Measurements from ENCODE around the gene GPD2.
"Not testable (repeated sequence)": the region's sequence is repeated elsewhere in the genome, so short reads cannot be mapped to it uniquely, and the experiment has no call there.

The GPD2 gene

DNA sequence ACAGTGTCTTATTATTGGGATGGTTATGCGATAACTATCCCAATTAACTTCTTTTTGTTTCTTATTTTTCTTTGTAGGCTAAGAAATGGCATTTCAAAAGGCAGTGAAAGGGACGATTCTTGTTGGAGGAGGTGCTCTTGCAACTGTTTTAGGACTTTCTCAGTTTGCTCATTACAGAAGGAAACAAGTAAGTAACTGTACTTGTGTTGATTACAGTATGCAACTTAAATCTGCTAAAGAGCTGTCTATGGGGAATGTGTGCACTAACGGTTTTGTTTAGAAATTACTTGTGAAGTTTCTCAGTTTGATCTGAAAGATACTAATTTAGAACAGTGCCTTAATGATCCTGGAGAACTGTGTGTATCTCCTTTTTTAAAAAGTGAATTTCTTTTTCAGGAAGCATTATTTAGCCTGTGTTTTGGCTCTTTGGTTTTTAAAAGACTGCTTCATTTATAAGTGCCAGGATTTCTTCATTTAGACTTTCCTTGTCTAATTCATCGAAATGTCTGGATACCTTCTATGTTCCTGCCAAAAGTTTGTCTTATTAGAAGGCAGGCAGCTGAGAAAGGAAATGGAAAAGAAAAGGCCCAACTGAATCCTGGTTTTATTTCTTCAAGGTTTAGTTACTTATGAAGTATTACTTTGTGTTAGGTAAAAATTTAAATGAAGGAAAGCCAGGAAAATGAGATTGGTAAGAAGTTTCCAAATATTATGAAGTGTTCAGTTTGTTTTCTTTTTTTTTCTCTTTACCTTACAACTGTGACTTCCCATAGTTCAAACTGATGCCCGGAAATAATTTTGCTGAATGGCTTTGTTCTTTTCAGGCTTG, 40.1 kb downstream of the GPD2 start:
- no peak for DNase-seq

- DNase-seq = no peak
These were observed 40.6 kb downstream of the GPD2 start for GRCh38 chr2:156476850-156477206.

GRCh38 chr2:156480376-156480775, 44.2 kb downstream of the GPD2 start:
- DNase-seq = no peak

DNA sequence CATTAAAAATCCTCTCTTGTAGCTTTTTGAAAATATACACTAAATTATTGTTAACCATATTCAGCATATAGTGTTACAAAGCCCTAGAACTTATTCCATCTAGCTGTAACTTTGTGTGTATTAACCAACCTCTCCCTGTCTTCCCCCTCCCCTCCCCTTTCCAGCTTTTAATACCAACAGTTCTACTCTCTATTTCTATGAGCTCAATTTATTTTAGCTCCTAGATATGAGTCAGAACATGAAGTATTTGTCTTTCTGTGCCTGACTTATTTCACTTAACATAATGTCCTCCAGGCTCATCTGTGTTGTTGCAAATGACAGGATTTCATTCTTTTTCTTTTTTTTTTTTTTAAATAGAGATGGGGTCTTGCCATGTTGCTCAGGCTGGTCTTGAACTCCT, 45.1 kb downstream of the GPD2 start:
- DNase-seq = no peak

DNA sequence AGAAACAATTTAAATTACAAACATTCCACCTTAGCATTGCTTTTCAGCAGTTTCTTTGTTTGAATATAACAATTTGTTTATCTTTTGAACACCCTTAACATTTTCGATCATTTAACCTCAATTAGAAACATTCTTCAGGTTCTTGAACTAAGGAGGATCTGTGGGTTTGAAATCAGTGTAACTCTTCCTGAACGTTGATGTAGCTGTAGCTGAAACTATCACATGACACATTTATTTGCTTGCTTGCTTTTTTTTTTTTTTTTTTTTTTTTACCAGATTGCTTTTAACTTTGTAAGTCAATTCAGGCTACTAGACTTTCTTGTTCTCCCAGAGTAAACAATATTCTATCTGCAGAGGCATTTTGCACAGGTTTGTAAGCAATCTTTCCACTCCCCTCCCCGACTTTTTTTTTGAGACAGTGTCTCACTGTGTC, 47.6 kb downstream of the GPD2 start:
- no peak for DNase-seq

GRCh38 chr2:156486147-156486546, 50.0 kb downstream of the GPD2 start:
- DNase-seq = peak in 1 of 2 experiments; percentile 8

DNA sequence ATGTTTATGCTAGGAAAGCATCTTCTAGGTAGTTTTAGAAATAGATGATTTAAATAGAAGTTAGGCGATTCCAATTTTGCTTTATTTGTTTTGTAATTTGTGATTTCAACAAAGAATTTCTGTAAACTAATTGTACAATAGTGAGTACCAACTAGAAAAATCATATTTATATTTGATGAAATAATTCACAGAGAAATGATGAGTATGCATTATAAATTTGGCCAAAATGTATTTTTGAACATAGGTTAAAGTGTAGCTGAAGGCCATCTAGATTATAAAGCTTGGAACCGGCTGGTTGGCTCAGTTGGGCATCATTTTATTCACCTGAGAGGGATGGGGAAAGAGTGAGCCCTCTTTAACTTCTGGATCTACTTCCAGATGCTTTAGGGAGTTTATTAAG, 50.4 kb downstream of the GPD2 start:
- DNase-seq = no peak

- no peak for DNase-seq
These were observed 53.0 kb downstream of the GPD2 start for GRCh38 chr2:156489195-156489594.

- no peak for DNase-seq
These were observed 53.7 kb downstream of the GPD2 start for GRCh38 chr2:156489750-156490465.

DNA sequence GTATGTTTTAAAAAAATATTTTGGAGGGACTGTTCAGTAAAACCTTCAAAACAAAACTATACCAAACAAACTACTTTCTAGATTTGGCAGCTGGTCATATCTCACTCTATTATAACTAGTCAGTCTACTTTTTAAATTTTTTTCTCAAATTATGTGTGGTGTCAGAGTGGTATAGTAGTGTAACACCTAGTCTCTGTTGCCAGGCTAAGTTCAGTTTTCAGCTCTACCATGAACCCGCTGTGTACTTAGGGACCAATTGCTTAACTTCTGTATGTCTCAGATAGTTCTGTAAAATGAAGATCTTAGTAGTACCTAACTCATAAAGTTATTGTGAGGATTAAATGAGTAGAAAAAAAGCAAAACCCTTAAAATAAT, 54.3 kb downstream of the GPD2 start:
- DNase-seq = no peak

DNA sequence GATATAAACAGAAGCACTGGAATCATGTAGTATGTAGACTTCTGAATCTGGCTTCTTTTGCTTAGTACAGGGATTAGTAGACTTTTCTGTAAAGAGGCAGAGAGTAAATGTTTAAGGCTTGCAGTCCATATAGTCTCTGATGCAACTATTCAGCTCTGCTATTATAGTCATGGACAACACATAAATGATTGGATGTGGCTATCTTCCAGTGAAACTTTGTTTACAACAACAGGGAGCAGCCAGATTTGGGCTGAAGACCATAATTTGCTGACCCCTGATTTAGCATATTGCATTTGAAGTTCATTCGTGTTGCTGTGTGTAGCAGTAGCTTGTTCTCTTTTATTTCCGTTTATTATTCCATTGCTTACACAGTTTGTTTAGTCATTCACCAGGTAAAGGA, 55.0 kb downstream of the GPD2 start:
- no peak for DNase-seq

- DNase-seq = no peak
These were observed 56.8 kb downstream of the GPD2 start for GRCh38 chr2:156492979-156493378.

DNA sequence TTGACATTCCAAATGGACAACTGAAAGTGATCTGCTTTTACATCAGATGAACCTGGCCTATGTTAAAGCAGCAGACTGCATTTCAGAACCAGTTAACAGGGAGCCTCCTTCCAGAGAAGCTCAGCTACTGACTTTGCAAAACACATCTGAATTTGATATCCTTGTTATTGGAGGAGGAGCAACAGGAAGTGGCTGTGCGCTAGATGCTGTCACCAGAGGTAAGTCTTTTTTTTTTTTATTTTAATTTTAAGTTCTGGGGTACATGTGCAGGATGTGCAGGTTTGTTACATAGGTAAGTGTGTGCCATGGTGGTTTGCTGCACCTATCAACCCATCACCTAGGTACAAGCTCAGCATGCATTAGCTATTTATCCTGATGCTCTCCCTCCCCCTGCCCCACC, 59.8 kb downstream of the GPD2 start:
- not testable (repeated sequence) for DNase-seq

GRCh38 chr2:156505696-156506095, 69.5 kb downstream of the GPD2 start:
- no peak for DNase-seq

DNA sequence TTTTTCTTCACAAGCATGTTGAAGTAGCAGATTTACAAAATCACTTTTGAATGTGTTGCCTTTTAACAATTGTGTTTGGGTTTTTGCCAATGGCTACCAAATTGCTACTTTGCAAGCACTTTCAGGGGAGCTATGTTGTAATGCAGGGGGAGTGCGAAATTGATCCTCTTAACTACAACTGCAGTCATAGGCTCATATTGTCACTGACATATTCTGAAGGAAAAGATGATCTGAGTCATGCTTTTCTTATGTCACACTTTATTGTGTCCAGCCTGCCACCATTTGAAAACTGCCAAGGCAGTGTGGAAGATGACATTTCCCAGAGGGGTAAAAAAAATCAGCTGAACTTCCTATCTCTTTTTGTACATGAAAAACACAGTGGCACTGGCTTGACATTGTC, 74.9 kb downstream of the GPD2 start:
- no peak for DNase-seq

- no peak for DNase-seq
These were observed 75.6 kb downstream of the GPD2 start for GRCh38 chr2:156511803-156512202.

DNA sequence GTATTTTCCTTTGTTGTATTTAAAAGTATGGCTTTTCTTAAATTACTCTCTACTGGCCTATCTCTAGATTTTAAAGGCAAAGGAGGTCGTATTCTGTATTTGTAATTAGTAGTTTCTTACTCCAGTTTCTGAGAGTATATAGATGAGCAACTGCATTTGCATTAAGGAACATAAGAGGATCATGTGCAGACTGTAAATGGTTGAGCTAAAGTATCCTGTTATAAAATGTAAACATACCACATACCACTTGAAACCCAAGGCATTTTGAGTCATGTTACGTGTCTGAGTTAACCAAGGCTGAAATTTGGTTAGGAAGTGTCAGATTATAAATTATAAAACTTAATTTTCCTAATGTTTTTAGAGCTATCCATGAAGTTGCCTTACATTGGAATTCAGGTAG, 76.3 kb downstream of the GPD2 start:
- no peak for DNase-seq

- no peak for DNase-seq
These were observed 77.0 kb downstream of the GPD2 start for GRCh38 chr2:156513219-156513618.

GRCh38 chr2:156517419-156517818, 81.2 kb downstream of the GPD2 start:
- no peak for DNase-seq

DNA sequence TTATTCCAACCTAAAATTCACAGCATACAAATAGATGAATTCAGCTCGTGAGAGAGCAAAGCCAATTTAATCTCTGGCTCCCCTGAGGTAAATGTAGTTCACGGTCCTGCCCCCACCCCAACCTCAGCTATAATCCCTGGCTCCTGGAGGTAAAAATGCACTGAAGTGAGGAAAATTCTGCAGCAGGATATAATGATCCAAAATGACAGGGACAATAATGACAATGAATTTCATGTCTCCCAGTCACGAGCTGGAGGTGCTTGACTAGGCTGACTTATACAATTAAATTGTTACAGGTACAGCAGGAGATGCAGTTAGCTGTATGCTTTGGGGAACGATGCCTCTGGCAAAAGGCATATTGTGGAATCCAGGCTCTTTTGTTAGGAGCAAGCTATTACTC, 82.0 kb downstream of the GPD2 start:
- no peak for DNase-seq

DNA sequence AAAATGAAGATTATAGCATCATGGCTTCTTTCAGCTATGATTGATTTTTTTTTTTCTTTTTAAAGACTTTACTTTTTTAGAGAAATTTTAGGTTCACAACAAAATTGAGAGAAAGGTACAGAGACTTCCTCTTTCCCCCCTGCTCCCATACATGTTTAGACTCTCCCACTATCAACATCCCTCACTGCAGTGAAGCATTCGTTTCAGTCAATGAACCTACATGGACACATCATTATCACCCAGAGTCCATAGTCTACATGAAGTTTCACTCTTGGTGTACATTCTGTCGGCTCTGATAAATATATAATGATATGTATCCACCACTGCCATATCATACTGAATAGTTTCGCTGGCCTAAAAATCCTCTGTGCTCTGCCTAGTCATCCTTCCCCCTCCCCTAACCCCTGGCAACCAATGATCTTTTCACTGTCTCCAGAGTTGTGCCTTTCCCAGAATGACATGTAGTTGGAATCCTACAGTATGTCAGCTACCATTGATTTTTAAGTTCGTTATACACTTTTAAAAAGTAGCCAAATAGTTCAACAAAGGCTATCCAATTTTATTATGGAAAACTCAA, 86.8 kb downstream of the GPD2 start:
- no peak for DNase-seq

DNA sequence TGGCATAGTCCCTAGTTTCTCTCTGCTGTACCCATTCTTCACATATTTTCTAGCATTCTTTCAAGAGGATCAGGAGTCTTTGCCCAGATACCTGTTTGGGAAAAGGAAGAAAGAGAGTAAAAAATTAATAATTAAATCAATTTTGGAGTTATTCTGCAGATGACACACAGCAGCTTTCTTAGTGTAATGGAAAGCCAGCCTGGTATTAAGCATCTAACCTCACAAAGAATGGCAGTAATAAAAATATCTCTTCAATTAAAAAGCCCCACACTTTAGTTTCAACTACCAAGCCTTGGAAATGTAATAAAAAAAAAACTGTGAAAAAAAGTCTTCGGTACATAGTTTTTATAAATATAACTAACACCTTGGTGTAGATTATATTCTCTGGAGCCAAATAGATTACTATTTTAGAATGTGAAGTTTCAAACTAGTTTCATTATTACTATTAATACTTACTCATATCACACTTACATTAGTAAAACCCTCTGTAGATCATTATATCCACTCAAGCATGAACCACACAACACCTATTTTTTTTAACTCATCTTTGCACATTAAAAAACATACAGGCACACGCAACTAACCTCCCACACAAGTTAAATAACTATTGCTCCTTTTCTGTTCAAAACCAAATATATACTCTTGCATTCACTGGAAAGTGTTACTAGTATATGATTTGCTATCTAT, 90.9 kb downstream of the GPD2 start:
- no peak for DNase-seq

DNA sequence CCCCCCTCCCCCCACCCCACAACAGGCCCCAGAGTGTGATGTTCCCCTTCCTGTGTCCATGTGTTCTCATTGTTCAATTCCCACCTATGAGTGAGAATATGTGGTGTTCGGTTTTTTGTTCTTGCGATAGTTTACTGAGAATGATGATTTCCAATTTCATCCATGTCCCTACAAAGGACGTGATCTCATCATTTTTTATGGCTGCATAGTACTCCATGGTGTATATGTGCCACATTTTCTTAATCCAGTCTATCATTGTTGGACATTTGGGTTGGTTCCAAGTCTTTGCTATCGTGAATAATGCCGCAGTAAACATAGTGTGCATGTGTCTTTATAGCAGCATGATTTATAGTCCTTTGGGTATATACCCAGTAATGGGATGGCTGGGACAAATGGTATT, 92.4 kb downstream of the GPD2 start:
- not testable (repeated sequence) for DNase-seq

DNA sequence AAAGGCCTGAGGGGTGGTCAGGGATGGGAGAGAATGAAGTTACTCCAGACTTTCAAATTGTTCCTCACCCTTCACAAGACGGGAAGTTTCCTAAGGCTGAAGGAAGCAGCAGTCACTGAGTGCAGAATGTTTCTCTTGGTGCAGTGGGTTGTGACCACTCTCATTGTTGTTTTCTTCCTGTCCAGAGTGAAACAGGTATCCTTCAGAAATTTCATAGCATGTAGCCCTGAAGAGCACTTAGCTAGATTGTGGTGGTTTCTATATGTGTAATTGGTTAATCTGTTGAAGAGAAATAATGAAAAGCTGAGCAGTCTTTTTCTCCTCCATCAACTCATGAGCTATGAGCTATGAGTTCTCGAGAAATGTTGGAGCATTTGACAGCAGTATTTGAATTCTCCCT, 96.8 kb downstream of the GPD2 start:
- DNase-seq = no peak
